AG04450 (cell line): ENCODE measurements around the gene DSCAML1. TPM values are rescaled to one million over a fixed set of nuclear protein-coding genes. Genes with fewer than 3 reads are reported as not detected.
"Not testable (repeated sequence)": the region's sequence is repeated elsewhere in the genome, so short reads cannot be mapped to it uniquely, and the experiment has no call there.

Source experiments
- CTCF ChIA-PET: fragments of 300-600, 350-600 bp; formaldehyde crosslinking; extraction: SDS; loops from one replicate; lab custom pipeline; 2022; ENCODE audit warnings: antibody characterized with exemption, inconsistent platforms; lab: Charles Lee
- POLR2A ChIA-PET: fragments of 350-600 bp; formaldehyde crosslinking; extraction: SDS; loops from one replicate; lab custom pipeline; 2021; ENCODE audit warnings: antibody characterized with exemption, inconsistent platforms; lab: Yijun Ruan, JAX
- DNase-seq: peaks from one replicate; pipeline ENCODE4 v3.0.0-alpha.2; 2011; ENCODE audit warnings: low read depth, low spot score
- H3K27ac ChIP-seq: one replicate; pipeline ENCODE4 v1.5.1; 2012; ENCODE audit warnings: low read depth, low read length, control low read depth
- H3K27me3 ChIP-seq: one replicate; pipeline ENCODE4 v1.6.0; 2012; ENCODE audit warnings: low read length; ENCODE audit not compliant: control insufficient read depth, insufficient read depth
- H3K4me3 ChIP-seq: 2 replicates; pipeline ENCODE4 v1.5.1; 2011; ENCODE audit warnings: mild to moderate bottlenecking, low read depth, low read length, control low read depth
- H3K9me3 ChIP-seq: 2 replicates; pipeline ENCODE4 v1.5.1; 2012; ENCODE audit warnings: low read length; ENCODE audit not compliant: control insufficient read depth, insufficient read depth
- CTCF ChIP-seq: IDR thresholded peaks from 2 replicates; pipeline ENCODE4 v1.5.1; 2011; ENCODE audit warnings: low read depth, low read length, control low read depth, inconsistent platforms
- polyA plus RNA-seq: library from polyadenylated mRNA; depleted of rRNA; stranded (reverse); fragments of >200 nt; gene quantifications from 2 replicates; pipeline ENCODE4 v1.2.3, GENCODE V29; 2011

Gene DSCAML1
- polyA plus RNA-seq, 1 experiment, result not detected

- DNase-seq, result no peak
- TF ChIP-seq CTCF, result no peak
- ChIA-PET POLR2A (no interaction called here), CTCF (no interaction called here)
- H3K4me3 ChIP-seq, result no peak overlapping the region
- H3K27ac ChIP-seq, result no peak overlapping the region
- H3K27me3 ChIP-seq, result peaks cover 9% of the 10 kb centered on the region
- no peaks in the 10 kb centered on the region for H3K9me3 ChIP-seq
Measured at GRCh38 chr11:117766026-117766425, 31.0 kb downstream of the DSCAML1 start.

- POLR2A ChIA-PET, result no interaction called here
- TF ChIP-seq CTCF, result no peak
- Histone ChIP-seq H3K27me3 (peaks cover 9% of the 10 kb centered on the region), H3K4me3 (no peak overlapping the region), H3K9me3 (no peaks in the 10 kb centered on the region), H3K27ac (no peak overlapping the region)
- CTCF ChIA-PET, result no interaction called here
- DNase-seq, result no peak
Measured at GRCh38 chr11:117765068-117765467, 31.9 kb downstream of the DSCAML1 start.

GRCh38 chr11:117763465-117763864 is 33.6 kb downstream of the DSCAML1 start:
- DNase-seq, H3K27me3 ChIP-seq, POLR2A ChIA-PET, CTCF ChIA-PET, H3K27ac ChIP-seq, H3K4me3 ChIP-seq, H3K9me3 ChIP-seq: not testable (repeated sequence)

- no peak for TF ChIP-seq CTCF
- ChIA-PET CTCF (no interaction called here), POLR2A (no interaction called here)
- no peak for DNase-seq
- Histone ChIP-seq H3K27ac (no peak overlapping the region), H3K27me3 (peaks cover 3% of the 10 kb centered on the region), H3K4me3 (no peak overlapping the region), H3K9me3 (no peaks in the 10 kb centered on the region)
Measured at GRCh38 chr11:117761993-117762392, 35.0 kb downstream of the DSCAML1 start.

- TF ChIP-seq CTCF, result no peak
- DNase-seq, result no peak
- no peaks in the 10 kb centered on the region for H3K9me3 ChIP-seq
Measured at GRCh38 chr11:117759305-117759704, 37.7 kb downstream of the DSCAML1 start.

GRCh38 chr11:117754030-117754429 is 43.0 kb downstream of the DSCAML1 start:
- POLR2A ChIA-PET, result no interaction called here

More at GRCh38 chr11:117759305-117759704, 37.7 kb downstream of the DSCAML1 start:
- ChIA-PET CTCF (no interaction called here), POLR2A (no interaction called here)
- no peak overlapping the region for H3K27ac ChIP-seq
- no peak overlapping the region for H3K4me3 ChIP-seq
- H3K27me3 ChIP-seq, result peaks cover 2% of the 10 kb centered on the region

More at GRCh38 chr11:117754030-117754429, 43.0 kb downstream of the DSCAML1 start:
- no peak for DNase-seq
- no peaks in the 10 kb centered on the region for H3K9me3 ChIP-seq
- CTCF ChIA-PET, result no interaction called here
- peaks cover 9% of the 10 kb centered on the region for H3K27me3 ChIP-seq
- no peak overlapping the region for H3K4me3 ChIP-seq
- no peak for TF ChIP-seq CTCF
- no peak overlapping the region for H3K27ac ChIP-seq
